RWPE1 (cell line): Measurements from ENCODE around the gene MLLT11.

ENCODE experiments used
- CTCF ChIA-PET: fragments of 350-600 bp; sonication (Branson Sonifier 250); formaldehyde crosslinking; extraction: SDS; loops from one replicate; lab custom pipeline; 2021; lab: Yijun Ruan, JAX
- POLR2A ChIA-PET: fragments of 400-600 bp; formaldehyde crosslinking; extraction: SDS; loops from one replicate; lab custom pipeline; 2020; ENCODE audit warnings: antibody characterized with exemption; ENCODE audit not compliant: low non-redundant PET; lab: Yijun Ruan, JAX
- DNase-seq: peaks from one replicate; pipeline ENCODE4 v3.0.0; 2012; ENCODE audit warnings: low spot score
- H3K27ac ChIP-seq: fragments of 450-650 bp; 2 replicates; pipeline ENCODE4 v1.5.1; 2017
- TF ChIP-seq, protein P1 (sequence below): fragments of 450-650 bp; conservative IDR thresholded peaks from 2 replicates; pipeline ENCODE4 v1.5.1; 2017; ENCODE audit warnings: low read depth, mild to moderate bottlenecking

Gene MLLT11, protein sequence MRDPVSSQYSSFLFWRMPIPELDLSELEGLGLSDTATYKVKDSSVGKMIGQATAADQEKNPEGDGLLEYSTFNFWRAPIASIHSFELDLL

DNA sequence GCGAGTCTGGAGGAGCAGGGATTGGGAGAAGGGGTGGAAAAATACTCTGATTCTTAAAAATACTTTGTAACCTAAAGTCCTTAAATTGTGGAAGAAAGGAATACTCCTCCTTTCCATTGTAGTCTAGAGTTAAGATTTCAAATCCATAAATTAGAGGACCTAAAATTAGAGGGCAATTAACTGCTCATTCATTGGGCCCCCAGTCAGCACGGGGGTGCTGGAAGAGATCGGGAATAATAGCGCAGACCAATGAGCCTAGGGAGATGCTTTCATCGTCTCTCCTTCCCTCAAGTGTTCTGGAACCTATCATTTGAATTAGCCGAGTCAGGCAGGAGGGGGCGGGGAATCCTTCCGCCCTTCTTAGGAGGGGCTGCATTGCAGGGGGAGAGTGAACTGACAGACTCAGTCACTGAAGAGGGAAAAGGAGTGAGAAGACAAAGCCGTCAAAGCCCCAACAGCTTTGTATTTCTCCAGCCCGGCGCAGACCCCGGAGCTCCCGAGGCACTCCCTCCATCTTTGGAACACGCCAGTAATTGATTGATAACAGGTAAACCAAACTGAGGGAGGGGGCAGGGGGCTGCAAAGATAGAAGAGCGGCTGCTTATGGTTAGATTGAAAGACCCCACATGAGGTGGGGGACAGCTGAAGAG lies at the start of gene MLLT11:
Gene MLLT11 (plus strand): TSS at position 391 of the 650 bp plus-strand sequence. CDS start 6,828 bp downstream, outside the sequence.
- TF ChIP-seq, protein P1, sequence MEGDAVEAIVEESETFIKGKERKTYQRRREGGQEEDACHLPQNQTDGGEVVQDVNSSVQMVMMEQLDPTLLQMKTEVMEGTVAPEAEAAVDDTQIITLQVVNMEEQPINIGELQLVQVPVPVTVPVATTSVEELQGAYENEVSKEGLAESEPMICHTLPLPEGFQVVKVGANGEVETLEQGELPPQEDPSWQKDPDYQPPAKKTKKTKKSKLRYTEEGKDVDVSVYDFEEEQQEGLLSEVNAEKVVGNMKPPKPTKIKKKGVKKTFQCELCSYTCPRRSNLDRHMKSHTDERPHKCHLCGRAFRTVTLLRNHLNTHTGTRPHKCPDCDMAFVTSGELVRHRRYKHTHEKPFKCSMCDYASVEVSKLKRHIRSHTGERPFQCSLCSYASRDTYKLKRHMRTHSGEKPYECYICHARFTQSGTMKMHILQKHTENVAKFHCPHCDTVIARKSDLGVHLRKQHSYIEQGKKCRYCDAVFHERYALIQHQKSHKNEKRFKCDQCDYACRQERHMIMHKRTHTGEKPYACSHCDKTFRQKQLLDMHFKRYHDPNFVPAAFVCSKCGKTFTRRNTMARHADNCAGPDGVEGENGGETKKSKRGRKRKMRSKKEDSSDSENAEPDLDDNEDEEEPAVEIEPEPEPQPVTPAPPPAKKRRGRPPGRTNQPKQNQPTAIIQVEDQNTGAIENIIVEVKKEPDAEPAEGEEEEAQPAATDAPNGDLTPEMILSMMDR, result no peak
- CTCF ChIA-PET, result interaction anchor here (0.8 to 1.9 kb wide), 4 partner anchors 11 to 54 kb away, joined by 4 to 8 read pairs (median 6); partner anchors contain the start of genes C1orf56 and GABPB2
- peak within 1 kb of the TSS; percentile 88 for H3K27ac ChIP-seq
- POLR2A ChIA-PET, result no interaction called here
- DNase-seq, result peak; percentile 62

DNA sequence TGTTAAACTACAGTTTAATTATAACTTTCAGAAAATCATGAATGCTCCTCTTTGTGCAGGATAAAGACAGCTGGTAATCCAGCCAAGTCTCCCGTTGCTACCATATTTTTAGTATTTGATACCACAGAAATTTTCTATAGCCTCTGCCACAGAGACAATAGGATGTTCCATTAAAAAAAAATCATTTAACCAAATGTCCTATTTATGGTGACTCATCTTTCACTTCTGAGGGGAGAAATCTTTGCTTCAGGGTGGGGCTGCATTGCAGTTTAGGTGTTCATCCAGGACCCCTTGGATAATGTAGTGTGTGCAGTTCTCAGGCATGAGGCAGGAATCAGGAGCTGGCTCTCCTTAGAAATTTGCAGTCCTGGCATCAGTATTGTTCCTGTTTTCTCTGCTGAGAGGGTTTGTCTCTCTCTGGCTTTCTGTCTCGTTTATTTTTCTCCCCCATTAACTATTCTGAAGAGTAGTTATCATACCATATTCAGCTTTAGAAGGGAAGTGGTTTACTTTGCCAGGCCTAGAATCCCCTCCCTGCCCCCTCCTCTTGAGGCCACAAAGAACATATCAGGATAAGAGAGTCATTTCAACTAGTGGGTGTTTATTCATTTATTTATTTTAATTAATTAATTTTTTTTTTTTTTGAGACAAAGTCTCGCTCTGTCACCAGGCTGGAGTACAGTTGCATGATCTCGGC lies 48.9 kb upstream of the MLLT11 start:
- no peak for DNase-seq
- POLR2A ChIA-PET, result no interaction called here
- no peak overlapping the region for H3K27ac ChIP-seq
- CTCF ChIA-PET, result no interaction called here
- TF ChIP-seq, protein P1, result no peak

DNA sequence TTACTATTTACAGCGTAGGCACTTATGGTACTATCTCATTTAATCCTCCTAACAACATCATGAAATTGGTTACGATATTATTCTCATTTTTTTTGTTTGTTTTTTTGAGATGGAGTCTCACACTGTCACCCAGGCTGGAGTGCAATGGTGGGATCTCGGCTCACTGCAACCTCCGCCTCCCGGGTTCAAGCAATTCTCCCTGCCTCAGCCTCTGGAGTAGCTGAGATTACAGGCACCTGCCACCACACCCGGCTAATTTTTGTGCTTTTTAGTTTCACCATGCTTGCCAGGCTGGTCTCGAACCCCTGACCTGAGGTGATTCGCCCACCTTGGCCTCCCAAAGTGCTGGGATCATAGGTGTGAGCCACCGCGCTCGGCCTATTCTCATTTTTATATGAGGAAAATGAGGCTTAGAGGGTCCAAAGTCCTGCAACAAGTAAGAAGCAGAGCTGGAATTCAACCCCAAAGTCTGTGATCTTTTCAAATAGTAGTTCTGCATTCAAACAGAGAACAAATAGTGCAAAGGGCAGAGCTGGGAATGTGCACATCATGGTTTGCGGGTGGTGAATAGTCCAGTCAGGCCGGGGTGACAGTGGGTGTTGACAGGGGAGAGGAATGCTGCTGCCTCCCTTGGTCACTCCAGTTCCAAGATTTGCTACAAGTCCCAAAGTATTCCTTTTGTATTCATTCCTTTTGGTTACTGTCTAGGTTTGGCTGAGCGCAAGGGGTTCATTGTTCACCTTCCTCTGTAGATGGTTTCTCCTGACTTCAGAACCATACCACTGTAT lies 47.3 kb upstream of the MLLT11 start:
- H3K27ac ChIP-seq, result no peak overlapping the region
- TF ChIP-seq, protein P1, result no peak
- POLR2A ChIA-PET, result no interaction called here
- no peak for DNase-seq
- CTCF ChIA-PET, result interaction anchor here (0.6 to 0.9 kb wide), 2 partner anchors 11 to 17 kb away, joined by 4 read pairs; no protein-coding TSS in a partner anchor

DNA sequence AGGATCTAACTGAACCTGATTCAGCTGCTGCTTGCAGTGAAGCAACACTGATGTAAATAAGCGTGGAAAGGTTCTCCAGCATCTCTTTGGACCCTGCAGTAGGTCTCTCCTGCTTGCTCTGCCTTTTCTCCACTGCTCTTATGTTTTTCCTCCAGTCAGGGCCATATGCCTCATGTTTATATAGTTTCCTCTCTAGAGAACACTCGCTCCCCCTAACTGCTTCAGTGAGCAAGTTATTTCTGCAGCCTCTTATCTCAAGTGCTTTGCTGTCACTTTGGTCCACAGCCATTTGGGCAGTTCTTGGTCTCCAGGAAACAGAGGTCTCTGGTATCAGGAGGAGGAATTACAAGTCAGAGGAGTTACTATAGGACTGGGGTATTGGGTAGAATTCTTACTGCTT lies 46.7 kb upstream of the MLLT11 start:
- H3K27ac ChIP-seq, result no peak overlapping the region
- TF ChIP-seq, protein P1, result no peak
- no peak for DNase-seq
- CTCF ChIA-PET, result no interaction called here
- POLR2A ChIA-PET, result no interaction called here

DNA sequence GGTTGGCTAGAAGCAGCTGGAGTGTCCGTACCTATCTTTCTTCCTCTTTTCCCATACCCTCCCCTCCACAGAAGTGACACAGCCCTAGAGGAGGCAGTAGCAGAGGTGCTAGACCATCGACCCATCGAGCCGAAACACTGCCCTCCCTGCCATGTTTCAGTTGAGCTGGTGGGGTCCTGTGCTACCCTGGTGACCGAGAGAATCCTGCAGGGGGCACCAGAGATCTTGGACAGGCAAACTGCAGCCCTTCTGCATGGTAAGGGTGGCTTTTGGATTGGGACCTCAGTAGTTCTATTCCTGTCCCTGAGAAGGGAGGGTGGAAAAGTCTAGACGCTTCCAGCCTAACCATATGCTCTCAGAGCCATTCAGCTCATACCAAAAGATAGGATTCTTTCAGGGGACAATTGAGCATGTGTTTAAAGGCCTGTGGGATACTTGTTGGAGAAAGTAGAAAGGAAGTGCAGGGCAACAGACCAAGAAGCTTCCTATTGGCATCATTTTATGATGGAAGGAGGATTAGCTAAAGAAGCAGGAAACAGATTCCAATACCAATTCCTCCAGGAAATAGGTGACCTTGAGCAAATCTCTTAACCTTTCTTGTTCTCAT lies 35.6 kb upstream of the MLLT11 start:
- TF ChIP-seq, protein P1, result peak; percentile 57
- peak; percentile 53 for DNase-seq
- CTCF ChIA-PET, result interaction anchor here (0.6 to 1.2 kb wide), 8 partner anchors 12 to 362 kb away, joined by 3 to 7 read pairs (median 4); partner anchors contain the start of gene BNIPL
- POLR2A ChIA-PET, result no interaction called here
- H3K27ac ChIP-seq, result no peak overlapping the region
